Karpas-422 (cell line): ENCODE measurements around the gene EFS. TPM values are rescaled to one million over a fixed set of nuclear protein-coding genes. Genes with fewer than 3 reads are reported as not detected.
A peak's percentile ranks its signal among the peaks of the same experiment; 100 is the strongest.

ENCODE experiments used
- DNase-seq: peaks from one replicate; pipeline ENCODE4 v3.0.0-alpha.2; 2015
- H2AFZ ChIP-seq: fragments of 200-600 bp; sonication (generic); 2 replicates; pipeline ENCODE4 v1.6.1; 2014; ENCODE audit warnings: antibody characterized with exemption, low read length, mixed read lengths
- H3K27ac ChIP-seq: fragments of 200-600 bp; sonication (generic); 2 replicates; pipeline ENCODE4 v1.5.1; 2014; ENCODE audit warnings: mild to moderate bottlenecking, low read length, moderate library complexity
- H3K27me3 ChIP-seq: fragments of 200-600 bp; sonication (generic); 2 replicates; pipeline ENCODE4 v1.6.1; 2014; ENCODE audit warnings: low read length, mixed read lengths
- H3K36me3 ChIP-seq: fragments of 200-600 bp; sonication (generic); 2 replicates; pipeline ENCODE4 v1.6.1; 2014; ENCODE audit warnings: low read length, mixed read lengths; ENCODE audit not compliant: insufficient read depth
- H3K4me1 ChIP-seq: fragments of 200-600 bp; sonication (generic); 2 replicates; pipeline ENCODE4 v1.6.1; 2014; ENCODE audit warnings: mild to moderate bottlenecking, low read length, mixed read lengths
- H3K4me2 ChIP-seq: fragments of 200-600 bp; sonication (generic); 2 replicates; pipeline ENCODE4 v1.6.1; 2014; ENCODE audit warnings: low read length, low read depth, mild to moderate bottlenecking; ENCODE audit not compliant: poor library complexity, severe bottlenecking
- H3K4me3 ChIP-seq: fragments of 200-600 bp; sonication (generic); 2 replicates; pipeline ENCODE4 v1.5.1; 2014; ENCODE audit warnings: mild to moderate bottlenecking, antibody characterized with exemption, low read length, mixed read lengths
- H3K79me2 ChIP-seq: fragments of 200-600 bp; sonication (generic); 2 replicates; pipeline ENCODE4 v1.6.1; 2014; ENCODE audit warnings: mild to moderate bottlenecking, low read length, mixed read lengths
- H3K9ac ChIP-seq: fragments of 200-600 bp; sonication (generic); 2 replicates; pipeline ENCODE4 v1.6.0; 2014; ENCODE audit warnings: low read length
- H3K9me2 ChIP-seq: fragments of 200-600 bp; sonication (generic), shearing (Covaris generic); replicated peaks from 2 replicates; pipeline ENCODE4 v1.6.0; 2014; ENCODE audit warnings: mild to moderate bottlenecking, low read length, moderate library complexity; ENCODE audit not compliant: insufficient read depth
- H3K9me3 ChIP-seq: fragments of 300-700, 200-600 bp; sonication (generic); 2 replicates; pipeline ENCODE4 v1.6.1; 2014; ENCODE audit warnings: low read length, mixed read lengths
- H4K20me1 ChIP-seq: fragments of 200-600 bp; sonication (generic); 2 replicates; pipeline ENCODE4 v1.6.1; 2014; ENCODE audit warnings: mild to moderate bottlenecking, antibody characterized with exemption, low read length, low read depth; ENCODE audit not compliant: insufficient read depth
- total RNA-seq: library from RNA; depleted of rRNA; stranded (reverse); fragments of >200 nt; shearing (Covaris generic); gene quantifications from 2 replicates; pipeline ENCODE4 v1.2.3, GENCODE V29; 2014; ENCODE audit warnings: low replicate concordance

EFS gene
- total RNA-seq, 1 experiment from 2014 or later: not detected

DNA sequence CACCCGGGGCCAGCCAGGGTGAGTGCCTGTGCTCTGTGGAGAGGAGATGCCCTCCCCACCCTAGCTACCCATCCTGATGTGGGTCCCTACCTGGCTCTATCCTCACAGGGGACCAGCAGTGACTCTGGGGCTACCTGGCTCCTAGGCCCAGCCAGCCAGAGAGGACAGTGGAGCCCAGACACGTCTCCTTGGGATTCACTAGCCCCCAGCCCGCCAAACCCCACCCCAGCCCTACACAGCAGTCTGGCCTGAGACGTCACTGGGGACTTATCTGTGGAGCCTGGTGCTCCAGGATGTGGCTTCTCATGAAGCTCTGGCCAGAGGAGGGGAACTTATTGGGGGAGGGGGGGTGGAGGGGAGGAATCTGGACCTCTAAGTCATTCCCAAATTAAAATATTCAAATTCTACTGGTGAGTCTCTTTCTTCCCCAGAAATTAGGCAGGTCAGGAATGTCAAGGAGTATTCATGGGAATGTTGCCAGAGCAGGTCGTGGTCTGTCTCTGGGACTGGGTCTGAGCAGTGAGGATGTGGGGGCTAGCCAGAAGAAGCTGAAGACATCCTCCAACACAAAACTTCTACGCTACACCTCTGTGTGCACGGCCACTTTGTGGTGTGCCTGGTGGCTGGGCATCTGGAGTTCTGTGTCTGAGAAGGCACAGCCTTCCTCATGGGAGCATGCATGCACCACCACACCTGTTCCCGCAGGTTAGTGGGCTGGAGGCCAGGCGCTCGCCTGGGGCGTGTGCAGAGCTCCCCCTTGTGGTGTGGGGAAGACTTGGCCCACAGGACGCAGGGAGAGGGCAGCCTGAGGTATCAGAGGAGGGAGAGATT lies 14.6 kb upstream of the EFS start:
- Histone ChIP-seq H3K4me2 (no peak overlapping the region), H2AFZ (no peak overlapping the region), H3K79me2 (no peaks in the 10 kb centered on the region), H3K36me3 (no peaks in the 10 kb centered on the region), H4K20me1 (no peaks in the 10 kb centered on the region; the same call in 1 of the 2 replicates), H3K27me3 (no peaks in the 10 kb centered on the region), H3K27ac (no peak overlapping the region), H3K4me1 (no peaks in the 10 kb centered on the region), H3K4me3 (no peak overlapping the region), H3K9me3 (no peaks in the 10 kb centered on the region), H3K9me2 (no peaks in the 10 kb centered on the region), H3K9ac (no peak overlapping the region)
- peak; percentile 88 for DNase-seq

DNA sequence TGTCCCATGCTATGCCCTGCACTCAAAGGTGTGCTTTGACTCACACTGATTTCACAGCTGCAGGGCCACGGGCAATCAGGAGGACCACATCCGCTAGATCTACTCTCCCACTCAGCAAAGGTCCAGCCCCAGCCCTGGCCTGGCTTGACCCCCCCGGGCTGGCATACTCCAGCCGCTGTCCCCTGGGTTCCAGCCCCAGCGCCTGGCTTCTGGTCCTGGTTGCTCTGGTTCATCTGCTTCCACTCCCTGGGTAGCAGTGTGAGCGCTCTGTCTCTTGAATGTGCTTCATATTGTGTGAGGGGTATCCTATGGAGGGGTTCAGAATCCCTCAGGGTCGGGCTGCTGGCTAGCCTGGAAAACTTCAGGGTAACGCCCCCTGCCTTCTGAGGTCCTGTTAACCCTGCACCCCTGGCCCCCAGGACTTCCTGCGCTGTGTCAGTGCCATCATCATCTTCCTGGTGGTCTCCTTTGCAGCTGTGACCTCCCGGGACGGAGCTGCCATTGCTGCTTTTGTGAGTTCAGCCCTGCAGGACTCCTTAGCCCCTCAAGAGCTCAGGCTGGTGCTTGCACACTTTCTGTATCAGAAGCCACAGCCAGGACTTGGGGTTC lies 13.7 kb upstream of the EFS start:
- no peak overlapping the region for H3K4me2 ChIP-seq
- H3K9me3 ChIP-seq: no peaks in the 10 kb centered on the region
- no peaks in the 10 kb centered on the region for H3K27me3 ChIP-seq
- H3K9ac ChIP-seq: no peak overlapping the region
- no peak for DNase-seq
- no peaks in the 10 kb centered on the region for H3K79me2 ChIP-seq
- H3K4me3 ChIP-seq: no peak overlapping the region
- H2AFZ ChIP-seq: no peak overlapping the region
- no peaks in the 10 kb centered on the region; the same call in 1 of the 2 replicates for H4K20me1 ChIP-seq
- H3K27ac ChIP-seq: no peak overlapping the region
- H3K9me2 ChIP-seq: no peaks in the 10 kb centered on the region
- H3K36me3 ChIP-seq: no peaks in the 10 kb centered on the region
- no peaks in the 10 kb centered on the region for H3K4me1 ChIP-seq

DNA sequence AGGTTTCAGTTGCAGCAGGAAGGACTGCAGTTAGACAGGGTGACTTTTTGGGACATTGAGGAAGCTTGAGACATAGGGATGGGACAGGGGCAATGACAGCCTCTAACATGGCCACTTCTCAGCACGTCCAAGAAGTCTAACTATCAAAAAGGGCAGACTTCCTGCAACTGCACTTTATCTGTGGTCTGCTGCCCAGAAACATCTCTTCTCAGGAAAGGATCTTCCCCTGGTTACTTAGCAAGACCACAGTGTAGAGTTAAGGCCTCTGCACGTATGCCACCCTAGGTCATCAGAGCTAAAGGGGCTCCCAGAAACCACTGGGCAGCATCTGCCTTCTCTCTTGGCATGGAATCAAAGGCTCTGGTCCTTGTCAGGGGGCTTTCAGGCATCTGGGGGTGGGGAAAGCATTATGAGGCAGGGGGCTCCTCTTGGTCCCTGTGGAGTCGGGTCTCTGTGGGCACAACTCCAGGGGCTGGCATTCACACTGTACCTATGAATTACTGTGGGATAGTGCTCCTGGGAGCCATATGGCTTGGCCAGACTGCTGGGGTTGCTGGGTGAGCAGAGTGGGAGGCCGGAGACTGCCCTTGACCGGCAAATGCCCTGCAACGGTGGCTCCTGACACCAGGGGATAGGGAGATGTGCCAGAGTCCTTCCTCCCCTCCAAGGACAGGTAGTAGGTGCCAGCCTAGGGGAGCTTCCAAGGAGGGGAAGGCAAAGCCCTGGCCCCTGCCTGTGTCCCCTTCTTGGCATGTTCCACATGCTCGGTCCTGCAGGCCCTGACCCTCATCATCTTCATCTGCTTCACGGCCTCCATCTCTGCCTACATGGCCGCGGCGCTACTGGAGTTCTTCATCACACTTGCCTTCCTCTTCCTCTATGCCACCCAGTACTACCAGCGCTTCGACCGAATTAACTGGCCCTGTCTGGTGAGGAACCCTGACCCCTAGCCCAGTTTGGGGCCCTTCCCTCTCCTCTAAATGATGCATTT lies 12.9 kb upstream of the EFS start:
- no peak overlapping the region for H2AFZ ChIP-seq
- no peaks in the 10 kb centered on the region for H3K79me2 ChIP-seq
- H3K4me2 ChIP-seq: no peak overlapping the region

DNA sequence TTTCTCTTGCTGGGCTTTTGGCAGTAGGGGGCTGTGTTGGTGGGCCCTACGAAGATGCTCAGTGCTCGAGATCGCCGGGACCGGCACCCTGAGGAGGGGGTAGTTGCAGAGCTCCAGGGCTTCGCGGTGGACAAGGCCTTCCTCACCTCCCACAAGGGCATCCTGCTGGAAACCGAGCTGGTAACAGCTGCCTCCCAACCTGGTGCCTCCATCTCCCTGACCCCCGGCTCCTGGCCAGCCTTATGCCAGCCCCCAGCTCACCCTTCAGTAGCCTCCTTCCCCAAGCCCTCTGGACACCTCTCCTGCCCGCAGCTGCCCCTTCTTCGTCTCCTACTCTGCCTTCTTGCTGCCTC lies 12.2 kb upstream of the EFS start:
- no peaks in the 10 kb centered on the region for H3K4me1 ChIP-seq
- H2AFZ ChIP-seq: no peak overlapping the region
- H3K4me3 ChIP-seq: no peak overlapping the region
- no peak overlapping the region for H3K27ac ChIP-seq
- H3K27me3 ChIP-seq: no peaks in the 10 kb centered on the region
- no peak overlapping the region for H3K4me2 ChIP-seq
- H3K36me3 ChIP-seq: no peaks in the 10 kb centered on the region
- DNase-seq: no peak
- no peaks in the 10 kb centered on the region; the same call in 1 of the 2 replicates for H4K20me1 ChIP-seq
- no peaks in the 10 kb centered on the region for H3K9me2 ChIP-seq
- H3K9me3 ChIP-seq: no peaks in the 10 kb centered on the region
- no peak overlapping the region for H3K9ac ChIP-seq
- H3K79me2 ChIP-seq: no peaks in the 10 kb centered on the region

More for the DNA sequence above, 12.9 kb upstream of the EFS start:
- Histone ChIP-seq H4K20me1 (no peaks in the 10 kb centered on the region; the same call in 1 of the 2 replicates), H3K9ac (no peak overlapping the region), H3K9me2 (no peaks in the 10 kb centered on the region), H3K36me3 (no peaks in the 10 kb centered on the region), H3K4me1 (no peaks in the 10 kb centered on the region), H3K4me3 (no peak overlapping the region), H3K9me3 (no peaks in the 10 kb centered on the region), H3K27ac (no peak overlapping the region), H3K27me3 (no peaks in the 10 kb centered on the region)
- DNase-seq: no peak

DNA sequence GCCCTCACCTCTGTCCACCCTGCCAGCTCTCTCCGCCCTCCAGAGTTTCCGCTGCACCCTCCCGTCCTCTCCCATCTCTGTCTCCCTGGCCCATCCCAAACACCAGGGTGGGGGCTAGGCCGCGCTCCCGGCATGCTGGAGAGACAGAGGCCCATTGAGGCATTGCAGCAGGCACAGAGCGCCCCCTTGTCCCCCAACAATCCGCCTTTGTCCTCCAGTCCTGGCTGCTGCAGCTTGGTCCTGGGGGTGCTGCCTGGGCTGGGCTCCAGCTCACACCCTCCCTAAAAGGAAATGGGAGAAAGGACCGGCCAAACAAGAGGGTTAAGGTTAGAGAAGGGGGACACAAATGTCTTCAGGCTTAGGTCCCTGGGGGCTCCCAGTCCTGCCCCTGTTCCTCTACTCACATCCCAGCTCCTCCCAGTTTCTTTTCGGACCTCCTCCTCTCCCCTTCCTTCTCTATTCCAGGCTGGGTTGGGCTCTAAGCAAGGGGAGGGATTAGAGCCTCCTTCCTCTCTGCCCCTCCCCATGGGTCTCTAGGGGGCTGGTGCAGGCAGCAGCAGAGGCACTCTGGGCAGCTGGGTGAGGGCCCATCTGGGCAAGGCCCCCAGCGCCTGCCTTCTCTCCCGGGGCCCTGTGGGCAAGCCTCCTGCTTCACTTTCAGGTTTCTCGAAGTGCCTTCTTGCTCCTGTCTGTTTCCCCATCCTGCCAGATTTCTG lies 11.7 kb upstream of the EFS start, which contains the start of gene CMTM5:
Gene CMTM5, plus strand, starts transcription at position 565 of the 716 bp plus-strand sequence. CDS start 206 bp downstream, outside the sequence.
- no peak within 1 kb of the TSS for H3K4me2 ChIP-seq
- H3K27ac ChIP-seq: no peak within 1 kb of the TSS
- no peaks in the 10 kb centered on the region for H3K9me3 ChIP-seq
- H3K36me3 ChIP-seq: no peaks in the 10 kb centered on the region
- H3K79me2 ChIP-seq: no peaks in the 10 kb centered on the region
- H3K4me3 ChIP-seq: no peak within 1 kb of the TSS
- DNase-seq: no peak
- no peaks in the 10 kb centered on the region for H3K4me1 ChIP-seq
- H3K27me3 ChIP-seq: no peaks in the 10 kb centered on the region
- H4K20me1 ChIP-seq: no peaks in the 10 kb centered on the region; the same call in 1 of the 2 replicates
- H2AFZ ChIP-seq: no peak within 1 kb of the TSS
- no peaks in the 10 kb centered on the region for H3K9me2 ChIP-seq
- no peak within 1 kb of the TSS for H3K9ac ChIP-seq

DNA sequence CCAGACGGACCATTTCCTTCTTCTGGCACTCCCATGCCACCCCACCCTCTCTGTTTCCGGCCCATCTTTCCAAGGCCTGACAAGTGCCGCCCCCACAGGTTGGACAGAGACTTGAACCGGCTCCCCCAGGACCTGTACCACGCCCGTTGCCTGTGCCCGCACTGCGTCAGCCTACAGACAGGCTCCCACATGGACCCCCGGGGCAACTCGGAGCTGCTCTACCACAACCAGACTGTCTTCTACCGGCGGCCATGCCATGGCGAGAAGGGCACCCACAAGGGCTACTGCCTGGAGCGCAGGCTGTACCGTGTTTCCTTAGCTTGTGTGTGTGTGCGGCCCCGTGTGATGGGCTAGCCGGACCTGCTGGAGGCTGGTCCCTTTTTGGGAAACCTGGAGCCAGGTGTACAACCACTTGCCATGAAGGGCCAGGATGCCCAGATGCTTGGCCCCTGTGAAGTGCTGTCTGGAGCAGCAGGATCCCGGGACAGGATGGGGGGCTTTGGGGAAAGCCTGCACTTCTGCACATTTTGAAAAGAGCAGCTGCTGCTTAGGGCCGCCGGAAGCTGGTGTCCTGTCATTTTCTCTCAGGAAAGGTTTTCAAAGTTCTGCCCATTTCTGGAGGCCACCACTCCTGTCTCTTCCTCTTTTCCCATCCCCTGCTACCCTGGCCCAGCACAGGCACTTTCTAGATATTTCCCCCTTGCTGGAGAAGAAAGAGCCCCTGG lies 10.7 kb upstream of the EFS start:
- no peak overlapping the region for H3K27ac ChIP-seq
- no peak overlapping the region for H3K4me3 ChIP-seq
- H3K9ac ChIP-seq: no peak overlapping the region

DNA sequence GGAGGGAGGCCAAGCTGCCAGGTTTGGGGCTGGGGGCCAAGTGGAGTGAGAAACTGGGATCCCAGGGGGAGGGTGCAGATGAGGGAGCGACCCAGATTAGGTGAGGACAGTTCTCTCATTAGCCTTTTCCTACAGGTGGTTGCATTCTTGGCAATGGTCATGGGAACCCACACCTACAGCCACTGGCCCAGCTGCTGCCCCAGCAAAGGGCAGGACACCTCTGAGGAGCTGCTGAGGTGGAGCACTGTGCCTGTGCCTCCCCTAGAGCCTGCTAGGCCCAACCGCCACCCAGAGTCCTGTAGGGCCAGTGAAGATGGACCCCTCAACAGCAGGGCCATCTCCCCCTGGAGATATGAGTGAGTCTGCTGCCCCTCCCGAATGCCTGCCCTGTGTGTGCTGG lies 8.1 kb upstream of the EFS start:
- Histone ChIP-seq H2AFZ (no peak overlapping the region), H3K27me3 (no peaks in the 10 kb centered on the region), H3K27ac (no peak overlapping the region), H3K4me3 (no peak overlapping the region), H3K9ac (no peak overlapping the region), H3K4me2 (no peak overlapping the region), H3K36me3 (no peaks in the 10 kb centered on the region), H3K79me2 (no peaks in the 10 kb centered on the region), H4K20me1 (no peaks in the 10 kb centered on the region; the same call in 1 of the 2 replicates), H3K9me2 (no peaks in the 10 kb centered on the region), H3K4me1 (no peaks in the 10 kb centered on the region), H3K9me3 (no peaks in the 10 kb centered on the region)
- no peak for DNase-seq

More for the DNA sequence above, 10.7 kb upstream of the EFS start:
- Histone ChIP-seq H3K4me2 (no peak overlapping the region), H2AFZ (no peak overlapping the region), H4K20me1 (no peaks in the 10 kb centered on the region; the same call in 1 of the 2 replicates), H3K4me1 (no peaks in the 10 kb centered on the region), H3K27me3 (no peaks in the 10 kb centered on the region), H3K36me3 (no peaks in the 10 kb centered on the region), H3K9me3 (no peaks in the 10 kb centered on the region), H3K79me2 (no peaks in the 10 kb centered on the region), H3K9me2 (no peaks in the 10 kb centered on the region)
- no peak for DNase-seq
